ENCODE data around the gene CACNG7. TPM values are rescaled to one million over a fixed set of nuclear protein-coding genes. Genes with fewer than 3 reads are reported as not detected.

Gene CACNG7
- total and polyA plus RNA-seq, 4 experiments from 2014 or later, result not detected

GRCh38 chr19:53980539-53981375 lies 71.7 kb downstream of the CACNG7 start:
- ChIA-PET POLR2A (ENCODE audit: partially characterized antibody) (no interaction called here), CTCF (ENCODE audit: partially characterized antibody) (no interaction called here)
- no peak overlapping the region for H3K4me3 ChIP-seq (ENCODE audit: low read length in 2 of 2)
- no peak overlapping the region for H3K27ac ChIP-seq (ENCODE audit: low read depth, low read length)
- Mint-ChIP-seq H3K4me1 (peaks cover 13 to 43% (median 22%) of the 10 kb centered on the region in 4 donors), H3K36me3 (peaks cover 0 to 4% of the 10 kb centered on the region in 2 donors), H3K9me3 (peaks cover 0 to 11% (median 9%) of the 10 kb centered on the region in 8 donors), H3K27me3 (peaks cover 38 to 39% of the 10 kb centered on the region in 2 donors), H3K4me3 (peak overlapping the region; percentile 0 to 78 (median 66)), H3K27ac (peak overlapping the region in 3 of 7 donors; percentile 12 to 81 (median 19))
- intact Hi-C loops (cut with micrococcal nuclease), result no loop called here
- H3K36me3 ChIP-seq (ENCODE audit: insufficient read depth, low read length), result no peaks in the 10 kb centered on the region
- peaks cover 39% of the 10 kb centered on the region for H3K27me3 ChIP-seq (ENCODE audit: insufficient read depth, low read length)
- DNase-seq, result no peak
- H3K4me1 ChIP-seq (ENCODE audit: insufficient read depth, low read length), result peaks cover 27% of the 10 kb centered on the region
- no peaks in the 10 kb centered on the region for H3K9me3 ChIP-seq (ENCODE audit: control insufficient read depth in 1 of 2, low read length in 2 of 2)

- peaks cover 0 to 11% (median 9%) of the 10 kb centered on the region in 8 donors for H3K9me3 Mint-ChIP-seq
- H3K4me3 ChIP-seq (ENCODE audit: low read length in 2 of 2), result no peak overlapping the region
- H3K9me3 ChIP-seq (ENCODE audit: control insufficient read depth in 1 of 2, low read length in 2 of 2), result no peaks in the 10 kb centered on the region
- no peaks in the 10 kb centered on the region for H3K36me3 ChIP-seq (ENCODE audit: insufficient read depth, low read length)
- peak overlapping the region in 1 of 7 donors; percentile 53 for H3K27ac Mint-ChIP-seq
- intact Hi-C loops (cut with micrococcal nuclease), result no loop called here
- H3K4me1 ChIP-seq (ENCODE audit: insufficient read depth, low read length), result peaks cover 27% of the 10 kb centered on the region
- peaks cover 35 to 37% of the 10 kb centered on the region in 2 donors for H3K27me3 Mint-ChIP-seq
- H3K27ac ChIP-seq (ENCODE audit: low read depth, low read length), result no peak overlapping the region
- POLR2A ChIA-PET (ENCODE audit: partially characterized antibody), result no interaction called here
- DNase-seq, result no peak
- peaks cover 13 to 43% (median 22%) of the 10 kb centered on the region in 4 donors for H3K4me1 Mint-ChIP-seq
- H3K36me3 Mint-ChIP-seq, result peaks cover 0 to 4% of the 10 kb centered on the region in 2 donors
- peak overlapping the region; percentile 25 to 71 (median 61) for H3K4me3 Mint-ChIP-seq
- CTCF ChIA-PET (ENCODE audit: partially characterized antibody), result no interaction called here
- peaks cover 39% of the 10 kb centered on the region for H3K27me3 ChIP-seq (ENCODE audit: insufficient read depth, low read length)
Measured at GRCh38 chr19:53981376-53981951, 72.4 kb downstream of the CACNG7 start.

DNA sequence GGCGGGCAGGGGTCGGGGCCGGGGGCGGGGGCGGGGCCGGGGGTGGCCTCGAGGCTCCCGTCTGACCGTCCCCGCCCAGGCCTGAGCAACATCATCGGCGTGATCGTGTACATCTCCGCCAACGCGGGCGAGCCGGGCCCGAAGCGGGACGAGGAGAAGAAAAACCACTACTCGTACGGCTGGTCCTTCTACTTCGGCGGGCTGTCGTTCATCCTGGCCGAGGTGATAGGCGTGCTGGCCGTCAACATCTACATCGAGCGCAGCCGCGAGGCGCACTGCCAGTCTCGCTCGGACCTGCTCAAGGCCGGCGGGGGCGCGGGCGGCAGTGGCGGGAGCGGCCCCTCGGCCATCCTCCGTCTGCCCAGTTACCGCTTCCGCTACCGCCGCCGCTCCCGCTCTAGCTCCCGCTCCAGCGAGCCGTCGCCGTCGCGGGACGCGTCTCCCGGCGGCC lies 72.9 kb downstream of the CACNG7 start:
- ChIA-PET POLR2A (ENCODE audit: partially characterized antibody) (no interaction called here), CTCF (ENCODE audit: partially characterized antibody) (no interaction called here)
- H3K27me3 Mint-ChIP-seq, result peaks cover 34 to 35% of the 10 kb centered on the region in 2 donors
- intact Hi-C loops (cut with micrococcal nuclease), result no loop called here
- peaks cover 13 to 43% (median 22%) of the 10 kb centered on the region in 4 donors for H3K4me1 Mint-ChIP-seq
- H3K27ac Mint-ChIP-seq, result no peak overlapping the region
- Histone ChIP-seq H3K27me3 (ENCODE audit: insufficient read depth, low read length) (peaks cover 39% of the 10 kb centered on the region), H3K36me3 (ENCODE audit: insufficient read depth, low read length) (no peaks in the 10 kb centered on the region), H3K4me1 (ENCODE audit: insufficient read depth, low read length) (peaks cover 27% of the 10 kb centered on the region), H3K9me3 (ENCODE audit: control insufficient read depth in 1 of 2, low read length in 2 of 2) (no peaks in the 10 kb centered on the region), H3K27ac (ENCODE audit: low read depth, low read length) (no peak overlapping the region), H3K4me3 (ENCODE audit: low read length in 2 of 2) (no peak overlapping the region)
- DNase-seq, result no peak
- peaks cover 0 to 11% (median 8%) of the 10 kb centered on the region in 8 donors for H3K9me3 Mint-ChIP-seq
- H3K4me3 Mint-ChIP-seq, result peak overlapping the region in 2 of 8 donors; percentile 22 to 23
- peaks cover 0 to 4% of the 10 kb centered on the region in 2 donors for H3K36me3 Mint-ChIP-seq

- ChIA-PET POLR2A (ENCODE audit: partially characterized antibody) (no interaction called here), CTCF (ENCODE audit: partially characterized antibody) (no interaction called here)
- Mint-ChIP-seq H3K4me3 (no peak overlapping the region), H3K27me3 (peaks cover 30 to 32% of the 10 kb centered on the region in 2 donors), H3K36me3 (peaks cover 0 to 4% of the 10 kb centered on the region in 2 donors), H3K9me3 (peaks cover 0 to 11% (median 8%) of the 10 kb centered on the region in 8 donors), H3K4me1 (peaks cover 11 to 38% (median 19%) of the 10 kb centered on the region in 4 donors), H3K27ac (no peak overlapping the region)
- intact Hi-C loops (cut with micrococcal nuclease), result no loop called here
- H3K27ac ChIP-seq (ENCODE audit: low read depth, low read length), result no peak overlapping the region
- peaks cover 24% of the 10 kb centered on the region for H3K4me1 ChIP-seq (ENCODE audit: insufficient read depth, low read length)
- no peaks in the 10 kb centered on the region for H3K36me3 ChIP-seq (ENCODE audit: insufficient read depth, low read length)
- H3K27me3 ChIP-seq (ENCODE audit: insufficient read depth, low read length), result peaks cover 36% of the 10 kb centered on the region
- H3K9me3 ChIP-seq (ENCODE audit: control insufficient read depth in 1 of 2, low read length in 2 of 2), result no peaks in the 10 kb centered on the region
- DNase-seq, result peak in 2 of 5 donors; percentile 12 to 17
- H3K4me3 ChIP-seq (ENCODE audit: low read length in 2 of 2), result no peak overlapping the region
Measured at GRCh38 chr19:53982611-53983010, 73.5 kb downstream of the CACNG7 start.

- Histone ChIP-seq H3K4me3 (ENCODE audit: low read length in 2 of 2) (no peak overlapping the region), H3K27ac (ENCODE audit: low read depth, low read length) (no peak overlapping the region), H3K36me3 (ENCODE audit: insufficient read depth, low read length) (no peaks in the 10 kb centered on the region), H3K4me1 (ENCODE audit: insufficient read depth, low read length) (peaks cover 16% of the 10 kb centered on the region), H3K27me3 (ENCODE audit: insufficient read depth, low read length) (peaks cover 27% of the 10 kb centered on the region), H3K9me3 (ENCODE audit: control insufficient read depth in 1 of 2, low read length in 2 of 2) (no peaks in the 10 kb centered on the region)
- peaks cover 27% of the 10 kb centered on the region in 2 donors for H3K27me3 Mint-ChIP-seq
- ChIA-PET CTCF (ENCODE audit: partially characterized antibody) (no interaction called here), POLR2A (ENCODE audit: partially characterized antibody) (no interaction called here)
- H3K9me3 Mint-ChIP-seq, result peaks cover 0 to 11% (median 8%) of the 10 kb centered on the region in 8 donors
- H3K27ac Mint-ChIP-seq, result no peak overlapping the region
- peaks cover 8 to 29% (median 15%) of the 10 kb centered on the region in 4 donors for H3K4me1 Mint-ChIP-seq
- DNase-seq, result no peak
- intact Hi-C loops (cut with micrococcal nuclease), result no loop called here
- H3K36me3 Mint-ChIP-seq, result peaks cover 0 to 4% of the 10 kb centered on the region in 2 donors
- H3K4me3 Mint-ChIP-seq, result peak overlapping the region in 2 of 8 donors; percentile 18 to 29
Measured at GRCh38 chr19:53983457-53984289, 74.6 kb downstream of the CACNG7 start.

DNA sequence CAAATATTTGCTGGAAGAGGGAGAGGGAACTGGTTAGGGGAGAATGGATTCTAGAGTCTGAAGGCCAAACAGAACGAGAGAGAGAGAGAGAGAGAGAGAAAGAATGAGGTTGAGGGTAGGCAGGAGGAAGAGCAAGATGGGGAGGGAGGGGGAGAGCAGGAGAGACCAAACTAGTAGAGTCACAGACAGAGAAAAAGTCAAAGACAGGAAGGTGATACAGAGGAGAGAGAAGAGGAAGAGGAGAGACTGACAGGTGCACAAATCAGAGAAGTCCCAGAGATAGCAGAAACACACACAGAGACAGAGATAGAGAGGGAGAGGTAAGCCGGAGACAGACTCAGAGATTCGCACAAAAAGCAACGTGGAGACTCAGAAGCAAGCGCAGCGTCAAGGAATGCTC lies 76.8 kb downstream of the CACNG7 start:
- Mint-ChIP-seq H3K4me1 (peaks cover 1 to 9% (median 3%) of the 10 kb centered on the region in 4 donors), H3K27me3 (peaks cover 14 to 17% of the 10 kb centered on the region in 2 donors), H3K4me3 (no peak overlapping the region), H3K9me3 (peaks cover 0 to 3% (median 1%) of the 10 kb centered on the region in 8 donors), H3K27ac (no peak overlapping the region), H3K36me3 (peaks cover 0 to 3% of the 10 kb centered on the region in 2 donors)
- H3K36me3 ChIP-seq (ENCODE audit: insufficient read depth, low read length), result no peaks in the 10 kb centered on the region
- no peaks in the 10 kb centered on the region for H3K9me3 ChIP-seq (ENCODE audit: control insufficient read depth in 1 of 2, low read length in 2 of 2)
- H3K4me3 ChIP-seq (ENCODE audit: low read length in 2 of 2), result no peak overlapping the region
- H3K4me1 ChIP-seq (ENCODE audit: insufficient read depth, low read length), result no peaks in the 10 kb centered on the region
- no peak overlapping the region for H3K27ac ChIP-seq (ENCODE audit: low read depth, low read length)
- no peak for DNase-seq
- ChIA-PET POLR2A (ENCODE audit: partially characterized antibody) (no interaction called here), CTCF (ENCODE audit: partially characterized antibody) (no interaction called here)
- H3K27me3 ChIP-seq (ENCODE audit: insufficient read depth, low read length), result peaks cover 15% of the 10 kb centered on the region
- intact Hi-C loops (cut with micrococcal nuclease), result no loop called here

- Histone ChIP-seq H3K4me3 (ENCODE audit: low read length in 2 of 2) (no peak overlapping the region), H3K4me1 (ENCODE audit: insufficient read depth, low read length) (no peaks in the 10 kb centered on the region), H3K27ac (ENCODE audit: low read depth, low read length) (no peak overlapping the region), H3K36me3 (ENCODE audit: insufficient read depth, low read length) (no peaks in the 10 kb centered on the region), H3K9me3 (ENCODE audit: control insufficient read depth in 1 of 2, low read length in 2 of 2) (no peaks in the 10 kb centered on the region), H3K27me3 (ENCODE audit: insufficient read depth, low read length) (peaks cover 6% of the 10 kb centered on the region)
- Mint-ChIP-seq H3K36me3 (no peaks in the 10 kb centered on the region), H3K4me3 (peak overlapping the region in 2 of 8 donors; percentile 22 to 35), H3K4me1 (peaks cover 0 to 6% (median 2%) of the 10 kb centered on the region in 4 donors), H3K27ac (no peak overlapping the region), H3K27me3 (peaks cover 20 to 25% of the 10 kb centered on the region in 2 donors), H3K9me3 (no peaks in the 10 kb centered on the region)
- no peak for DNase-seq
- ChIA-PET POLR2A (ENCODE audit: partially characterized antibody) (no interaction called here), CTCF (ENCODE audit: partially characterized antibody) (no interaction called here)
- intact Hi-C loops (cut with micrococcal nuclease), result no loop called here
Measured at GRCh38 chr19:53988981-53989380, 79.9 kb downstream of the CACNG7 start.
